Measurements from ENCODE around the gene EI24. TPM values are rescaled to one million over a fixed set of nuclear protein-coding genes. Genes with fewer than 3 reads are reported as not detected.
"Not testable (repeated sequence)": the region's sequence is repeated elsewhere in the genome, so short reads cannot be mapped to it uniquely, and the experiment has no call there.

The EI24 gene
- total and polyA plus RNA-seq, 4 donors, result 64.9 to 288 (median 203) TPM

- Histone ChIP-seq H3K4me1 (ENCODE audit: control insufficient read depth in 4 of 4, insufficient read depth in 4 of 4, low read length in 3 of 4) (peaks cover 2 to 31% (median 26%) of the 10 kb centered on the region in 4 donors), H3K27me3 (ENCODE audit: control insufficient read depth in 4 of 4, insufficient read depth in 4 of 4, low read length in 3 of 4) (no peaks in the 10 kb centered on the region), H3K36me3 (ENCODE audit: control insufficient read depth in 4 of 4, insufficient read depth in 3 of 4, low read depth in 1 of 4, low read length in 3 of 4) (peaks cover 10 to 39% (median 37%) of the 10 kb centered on the region in 4 donors), H3K4me3 (ENCODE audit: low read depth in 1 of 3, low read length in 3 of 3) (no peak overlapping the region), H3K9me3 (ENCODE audit: control insufficient read depth in 4 of 4, low read length in 3 of 4) (no peaks in the 10 kb centered on the region), H3K9ac (ENCODE audit: low read depth in 1 of 2, low read length in 2 of 2) (no peak overlapping the region), H3K27ac (ENCODE audit: low read depth in 1 of 2, low read length in 2 of 2) (no peak overlapping the region)
- WGBS, result 83% methylated on average over 5 of the region's 5 CpGs
- no peak for DNase-seq (ENCODE audit: low spot score)
- TF ChIP-seq HNF4A (conservative IDR thresholded peaks at IDR 0.05) (no peak), YY1 (IDR thresholded peaks at IDR 0.05) (no peak), MAX (IDR thresholded peaks at IDR 0.05) (no peak), EGR1 (IDR thresholded peaks at IDR 0.05; ENCODE audit: low read depth in 2 of 2) (no peak), FOXA2 (IDR thresholded peaks at IDR 0.05) (no peak), RXRA (IDR thresholded peaks at IDR 0.05) (no peak), SP1 (IDR thresholded peaks at IDR 0.05) (no peak)
Observed at GRCh38 chr11:125572916-125573315, 3.6 kb downstream of the EI24 start.

- H3K36me3 ChIP-seq (ENCODE audit: control insufficient read depth in 4 of 4, insufficient read depth in 3 of 4, low read depth in 1 of 4, low read length in 3 of 4), result peaks cover 26 to 71% (median 67%) of the 10 kb centered on the region in 4 donors
- not testable (repeated sequence) for H3K4me3 ChIP-seq (ENCODE audit: low read depth in 1 of 3, low read length in 3 of 3); H3K27me3 ChIP-seq (ENCODE audit: control insufficient read depth in 4 of 4, insufficient read depth in 4 of 4, low read length in 3 of 4); H3K9ac ChIP-seq (ENCODE audit: low read depth in 1 of 2, low read length in 2 of 2); H3K9me3 ChIP-seq (ENCODE audit: control insufficient read depth in 4 of 4, low read length in 3 of 4); DNase-seq (ENCODE audit: low spot score); H3K27ac ChIP-seq (ENCODE audit: low read depth in 1 of 2, low read length in 2 of 2); H3K4me1 ChIP-seq (ENCODE audit: control insufficient read depth in 4 of 4, insufficient read depth in 4 of 4, low read length in 3 of 4)
- 98% methylated on average over 14 of the region's 14 CpGs for WGBS
Observed at GRCh38 chr11:125577181-125577580, 7.9 kb downstream of the EI24 start.

- no peaks in the 10 kb centered on the region for H3K27me3 ChIP-seq (ENCODE audit: control insufficient read depth in 4 of 4, insufficient read depth in 4 of 4, low read length in 3 of 4)
- H3K4me1 ChIP-seq (ENCODE audit: control insufficient read depth in 4 of 4, insufficient read depth in 4 of 4, low read length in 3 of 4), result no peaks in the 10 kb centered on the region
- H3K9ac ChIP-seq (ENCODE audit: low read depth in 1 of 2, low read length in 2 of 2), result no peak overlapping the region
- no peak overlapping the region for H3K27ac ChIP-seq (ENCODE audit: low read depth in 1 of 2, low read length in 2 of 2)
- 91% methylated on average over 2 of the region's 2 CpGs for WGBS
- no peak for TF ChIP-seq ZBTB33 (IDR thresholded peaks at IDR 0.05)
- peaks cover 33 to 86% (median 77%) of the 10 kb centered on the region in 4 donors for H3K36me3 ChIP-seq (ENCODE audit: control insufficient read depth in 4 of 4, insufficient read depth in 3 of 4, low read depth in 1 of 4, low read length in 3 of 4)
- no peaks in the 10 kb centered on the region for H3K9me3 ChIP-seq (ENCODE audit: control insufficient read depth in 4 of 4, low read length in 3 of 4)
- no peak overlapping the region for H3K4me3 ChIP-seq (ENCODE audit: low read depth in 1 of 3, low read length in 3 of 3)
- no peak for DNase-seq (ENCODE audit: low spot score)
Observed at GRCh38 chr11:125578783-125579182, 9.5 kb downstream of the EI24 start.

- H3K9me3 ChIP-seq (ENCODE audit: control insufficient read depth in 4 of 4, low read length in 3 of 4), result no peaks in the 10 kb centered on the region
- H3K4me1 ChIP-seq (ENCODE audit: control insufficient read depth in 4 of 4, insufficient read depth in 4 of 4, low read length in 3 of 4), result no peaks in the 10 kb centered on the region
- TF ChIP-seq SP1 (IDR thresholded peaks at IDR 0.05) (no peak), JUND (IDR thresholded peaks at IDR 0.05) (no peak), CTCF (IDR thresholded peaks at IDR 0.05; ENCODE audit: low read depth, low read length, missing input control) (no peak)
- H3K4me3 ChIP-seq (ENCODE audit: low read depth in 1 of 3, low read length in 3 of 3), result no peak overlapping the region
- no peaks in the 10 kb centered on the region for H3K27me3 ChIP-seq (ENCODE audit: control insufficient read depth in 4 of 4, insufficient read depth in 4 of 4, low read length in 3 of 4)
- WGBS, result 97% methylated on average over 5 of the region's 5 CpGs
- no peak overlapping the region for H3K27ac ChIP-seq (ENCODE audit: low read depth in 1 of 2, low read length in 2 of 2)
- H3K9ac ChIP-seq (ENCODE audit: low read depth in 1 of 2, low read length in 2 of 2), result no peak overlapping the region
- DNase-seq (ENCODE audit: low spot score), result no peak
- H3K36me3 ChIP-seq (ENCODE audit: control insufficient read depth in 4 of 4, insufficient read depth in 3 of 4, low read depth in 1 of 4, low read length in 3 of 4), result peaks cover 32 to 88% (median 78%) of the 10 kb centered on the region in 4 donors
Observed at GRCh38 chr11:125579811-125580210, 10.5 kb downstream of the EI24 start.

Measured in liver (tissue), 9 donors.